Activated CD8-positive, alpha-beta memory T cell treated with anti-CD3 and anti-CD28 coated beads for 24 hours (primary cell): ENCODE data around the gene ZDHHC22.
A peak's percentile ranks its signal among the peaks of the same experiment; 100 is the strongest.

Source experiments
- DNase-seq: peaks from one replicate; pipeline ENCODE4 v3.0.0-alpha.2; 2020

The ZDHHC22 gene

GRCh38 chr14:77155083-77155482 is 13.5 kb upstream of the ZDHHC22 start:
- no peak for DNase-seq

DNA sequence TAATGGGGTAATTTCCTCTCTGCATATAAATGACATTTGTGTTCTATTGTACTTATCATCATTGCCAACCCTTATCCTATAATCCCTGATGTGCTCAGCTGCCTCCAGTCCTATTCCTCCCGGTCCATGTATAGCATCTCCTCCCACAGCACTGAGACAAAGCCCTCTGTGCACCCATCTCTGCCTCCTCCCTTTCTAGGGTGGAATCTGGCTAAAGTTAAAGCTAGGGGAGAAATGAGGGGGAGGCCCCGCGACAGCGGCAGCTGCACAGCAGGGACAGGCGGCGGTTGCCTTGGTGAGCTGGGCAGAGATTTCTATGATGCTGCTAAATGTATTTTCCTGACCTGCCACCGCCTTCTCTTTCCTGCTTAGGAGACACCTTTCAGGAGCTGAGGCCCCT is 12.8 kb upstream of the ZDHHC22 start:
- DNase-seq: no peak

- DNase-seq: no peak
Observed at GRCh38 chr14:77153802-77154201, 12.2 kb upstream of the ZDHHC22 start.

- no peak for DNase-seq
Observed at GRCh38 chr14:77151918-77152588, 10.5 kb upstream of the ZDHHC22 start.

GRCh38 chr14:77151245-77151644 is 9.7 kb upstream of the ZDHHC22 start:
- no peak for DNase-seq

DNA sequence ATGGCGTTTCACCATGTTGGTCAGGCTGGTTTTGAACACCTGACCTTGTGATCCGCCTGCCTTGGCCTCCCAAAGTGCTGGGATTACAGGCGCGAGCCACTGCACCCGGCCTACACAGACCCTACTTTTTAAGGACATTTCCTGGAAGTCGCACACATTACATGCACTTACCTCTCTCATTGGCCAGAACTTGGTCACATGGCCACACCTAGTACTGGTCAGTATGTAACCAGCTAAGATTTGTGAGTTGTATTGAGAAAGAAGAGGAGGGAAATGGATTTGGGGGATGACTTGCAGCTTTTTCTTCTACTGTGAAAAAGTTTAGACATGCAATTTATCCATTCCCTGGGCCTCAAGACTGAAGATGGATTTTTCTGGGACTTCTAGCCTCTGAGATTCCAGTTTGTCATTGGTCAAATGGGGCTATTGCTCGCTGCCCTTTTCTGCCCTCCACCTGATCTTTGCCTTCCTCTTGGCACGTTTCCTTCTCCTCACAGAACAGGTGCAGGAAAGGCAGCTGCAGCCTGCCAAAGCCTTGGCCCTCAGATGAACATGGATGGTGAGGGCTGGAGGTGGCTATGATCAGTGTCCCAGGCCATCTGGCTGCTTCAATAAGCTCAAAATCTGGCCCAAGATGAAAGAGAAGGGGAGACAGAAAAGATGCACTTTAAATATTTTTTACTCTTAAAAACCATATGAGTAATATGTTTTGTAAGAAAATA is 7.1 kb upstream of the ZDHHC22 start:
- DNase-seq: no peak

GRCh38 chr14:77145975-77146740 is 4.6 kb upstream of the ZDHHC22 start:
- DNase-seq: no peak

GRCh38 chr14:77144412-77145115 is 3.0 kb upstream of the ZDHHC22 start:
- DNase-seq: no peak

DNA sequence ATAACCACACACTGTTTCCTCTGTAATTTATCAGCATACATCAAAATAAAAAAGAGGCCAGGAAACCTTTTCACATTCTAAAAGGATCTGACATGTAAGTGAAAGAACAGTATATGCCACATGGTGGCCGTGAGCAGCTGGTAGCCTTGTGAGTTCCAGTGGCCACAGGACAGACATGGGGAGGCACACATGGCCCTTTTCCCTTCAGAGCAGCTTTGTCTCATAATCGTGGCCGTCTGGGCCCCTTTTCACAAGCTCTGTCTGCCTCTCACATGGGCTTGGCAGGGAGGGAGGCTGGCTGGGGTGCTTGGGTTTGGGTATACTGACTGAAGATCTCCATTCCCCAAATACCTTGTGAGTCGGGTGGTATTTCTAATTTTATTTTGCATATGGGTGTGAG is 1.5 kb upstream of the ZDHHC22 start:
- no peak for DNase-seq

DNA sequence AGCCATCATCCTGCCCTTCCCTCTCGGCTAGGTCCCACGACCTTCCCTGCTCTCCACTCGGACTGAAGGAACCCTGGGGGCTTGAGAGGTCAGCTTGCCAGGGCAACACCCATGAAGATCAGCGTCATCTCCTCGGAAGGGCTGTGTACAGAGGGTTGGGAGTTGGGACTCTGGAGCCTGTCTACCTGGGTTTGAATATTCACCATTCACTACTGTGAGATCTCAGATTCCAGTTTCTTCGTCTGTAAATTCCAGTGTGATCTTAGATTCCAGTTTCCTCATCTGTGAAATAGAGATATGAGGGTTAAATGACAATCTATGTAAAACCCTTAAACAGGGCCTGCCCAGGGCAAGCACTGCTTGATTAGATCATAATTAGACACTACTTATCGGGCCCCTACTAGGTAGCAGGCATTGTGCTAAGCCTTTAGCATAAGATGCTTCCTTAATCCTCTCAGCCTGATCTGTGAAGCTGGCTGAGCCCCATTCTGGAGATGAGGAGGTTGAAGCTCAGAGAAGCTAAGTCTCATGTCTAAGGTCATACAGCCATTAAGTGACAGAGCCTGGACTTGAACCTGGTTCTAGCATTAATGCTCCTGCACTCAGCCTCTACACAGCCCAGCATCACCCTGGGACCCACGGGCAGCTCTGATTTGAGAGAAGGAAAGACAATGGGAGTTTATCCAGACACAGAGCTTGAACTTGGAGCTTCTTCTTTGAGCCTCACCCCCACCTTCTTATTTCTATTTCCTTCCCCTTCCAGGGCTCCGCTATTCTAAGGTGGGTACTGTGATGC is 612 bp upstream of the ZDHHC22 start:
- no peak for DNase-seq

DNA sequence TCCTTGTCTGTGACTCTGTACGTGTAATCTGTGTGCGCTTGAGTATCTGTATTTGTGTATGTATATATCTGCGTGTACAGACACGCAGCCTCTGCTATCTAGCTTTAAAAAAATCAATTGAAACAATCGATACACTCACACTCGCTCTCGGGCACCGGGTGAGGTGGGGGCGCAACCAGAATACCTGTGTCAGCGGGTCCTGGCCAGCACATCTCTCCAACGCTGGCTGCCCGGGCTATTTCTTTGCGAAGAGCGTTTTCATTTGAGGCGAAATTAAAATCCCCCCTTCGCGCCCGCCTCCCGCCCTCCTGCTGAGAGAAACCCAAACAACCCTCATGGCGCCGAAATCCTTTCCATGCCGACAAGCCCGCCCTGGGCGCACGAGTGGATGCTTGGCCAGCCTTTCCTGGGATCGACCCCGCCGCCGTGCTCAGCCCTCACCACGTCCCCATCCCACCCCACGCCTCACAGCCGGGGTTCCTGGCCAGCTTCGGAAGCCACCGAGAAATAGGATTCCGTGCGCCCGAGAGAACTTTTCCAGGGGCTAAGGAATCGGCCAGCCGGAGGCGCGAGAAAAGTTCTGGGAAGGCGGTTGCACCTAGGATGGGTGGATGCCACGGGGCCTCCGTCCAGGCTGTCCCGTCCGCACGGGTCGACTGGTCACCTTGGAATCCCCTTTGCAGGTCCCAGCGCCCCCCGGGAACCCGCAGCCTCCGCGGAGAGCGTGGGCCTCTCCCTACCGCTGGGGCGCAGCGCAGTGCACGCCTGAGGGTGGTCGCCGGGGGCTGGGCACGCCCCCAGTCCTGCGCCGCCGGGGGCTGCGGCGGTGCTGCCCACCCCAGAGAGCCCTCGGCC is 1.0 kb downstream of the ZDHHC22 start:
- no peak for DNase-seq

DNA sequence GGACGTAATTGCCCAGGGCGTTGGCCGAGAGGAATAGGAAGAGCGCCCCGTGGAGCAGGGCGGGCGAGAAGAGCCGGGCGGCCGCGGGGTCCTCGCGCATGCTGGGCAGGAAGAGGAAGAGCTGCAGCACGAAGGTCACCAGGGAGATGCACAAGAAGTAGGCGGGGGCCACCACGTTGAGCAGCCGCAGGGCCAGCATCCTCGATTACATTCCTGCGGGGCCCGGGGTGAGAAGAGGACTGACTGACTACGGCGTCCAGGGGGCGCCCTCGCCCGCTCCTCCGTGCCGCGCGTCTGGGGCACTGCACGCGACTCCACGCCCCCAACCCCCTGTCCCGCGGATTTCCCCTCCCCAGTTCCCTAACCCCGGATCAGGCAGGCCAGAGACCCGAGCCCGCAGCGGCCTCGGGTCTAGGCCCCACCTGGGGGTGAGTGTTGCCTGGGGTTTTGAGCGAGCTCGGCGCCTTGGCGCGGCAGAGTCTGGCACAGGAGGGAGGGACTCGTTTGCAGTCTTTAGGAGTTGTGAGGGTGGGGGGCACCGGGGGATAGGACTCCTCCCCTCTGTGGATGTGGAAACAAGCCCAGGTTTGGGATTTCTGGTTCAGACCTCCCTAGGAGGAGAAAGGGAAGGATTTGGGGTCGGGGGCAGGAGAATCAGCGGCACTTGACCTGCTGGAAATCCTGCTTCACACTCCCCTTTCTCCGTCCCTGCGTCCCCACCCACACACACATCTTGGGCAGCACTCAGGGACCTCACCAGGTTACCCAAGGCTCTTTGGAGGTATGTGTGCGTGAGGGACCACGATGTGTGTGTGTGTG is 1.8 kb downstream of the ZDHHC22 start:
- peak; percentile 75 for DNase-seq

GRCh38 chr14:77139022-77139421 is 2.6 kb downstream of the ZDHHC22 start:
- no peak for DNase-seq

- DNase-seq: peak; percentile 72
Observed at GRCh38 chr14:77133720-77134338, 7.8 kb downstream of the ZDHHC22 start.

- no peak for DNase-seq
Observed at GRCh38 chr14:77131871-77132486, 9.6 kb downstream of the ZDHHC22 start.

- DNase-seq: no peak
Observed at GRCh38 chr14:77131206-77131605, 10.4 kb downstream of the ZDHHC22 start.

GRCh38 chr14:77130386-77130785 is 11.2 kb downstream of the ZDHHC22 start:
- no peak for DNase-seq

- no peak for DNase-seq
Observed at GRCh38 chr14:77128414-77128891, 13.1 kb downstream of the ZDHHC22 start.

DNA sequence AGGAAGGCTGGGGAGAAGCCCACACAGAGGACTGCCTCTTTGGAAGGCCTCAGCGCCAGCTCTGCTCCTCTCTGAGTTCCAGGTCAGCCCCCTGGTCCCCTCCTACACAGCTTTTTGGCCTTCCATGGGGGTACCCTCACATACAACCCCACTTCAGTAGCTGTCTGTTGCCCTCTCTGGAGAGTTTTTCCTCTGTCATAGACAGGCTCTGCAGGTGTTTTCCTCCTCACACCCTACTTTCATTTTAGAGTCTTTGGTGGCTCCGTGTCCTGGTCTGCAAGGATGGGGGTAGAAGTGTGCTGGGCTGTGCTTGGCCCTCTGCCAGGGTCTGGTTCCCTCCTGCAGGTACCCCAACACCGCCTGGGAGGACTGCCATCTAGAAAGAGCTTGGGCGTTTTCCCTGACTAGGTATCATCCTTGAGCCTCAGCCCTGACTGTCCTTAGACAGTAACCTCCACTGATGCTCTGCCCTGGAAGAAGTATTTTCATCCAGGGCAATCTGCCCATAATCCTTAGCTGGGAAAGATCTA is 15.1 kb downstream of the ZDHHC22 start:
- no peak for DNase-seq
